ENCODE data around the gene STAMBPL1.

STAMBPL1 gene

GRCh38 chr10:88952647-88953111, 72.6 kb downstream of the STAMBPL1 start, which contains the start of gene ACTA2:
Gene ACTA2, minus strand, starts transcription at chr10:88952773. Its CDS starts 3,843 bp downstream, at chr10:88948930.
- no peak for DNase-seq (ENCODE audit: low read depth in 2 of 2)

GRCh38 chr10:88953662-88954061, 73.6 kb downstream of the STAMBPL1 start:
- no peak for DNase-seq (ENCODE audit: low read depth in 2 of 2)

GRCh38 chr10:88954458-88955083, 74.5 kb downstream of the STAMBPL1 start:
- no peak for DNase-seq (ENCODE audit: low read depth in 2 of 2)

- DNase-seq (ENCODE audit: low read depth in 2 of 2), result no peak
Measured at GRCh38 chr10:88957381-88957780, 77.3 kb downstream of the STAMBPL1 start.

GRCh38 chr10:88958721-88959120, 78.7 kb downstream of the STAMBPL1 start:
- no peak for DNase-seq (ENCODE audit: low read depth in 2 of 2)

GRCh38 chr10:88960802-88961201, 80.8 kb downstream of the STAMBPL1 start:
- no peak for DNase-seq (ENCODE audit: low read depth in 2 of 2)

- no peak for DNase-seq (ENCODE audit: low read depth in 2 of 2)
Measured at GRCh38 chr10:88961266-88961665, 81.2 kb downstream of the STAMBPL1 start.

GRCh38 chr10:88962336-88962735, 82.3 kb downstream of the STAMBPL1 start:
- DNase-seq (ENCODE audit: low read depth in 2 of 2), result no peak

- no peak for DNase-seq (ENCODE audit: low read depth in 2 of 2)
Measured at GRCh38 chr10:88963318-88963717, 83.3 kb downstream of the STAMBPL1 start.

GRCh38 chr10:88964360-88964759, 84.3 kb downstream of the STAMBPL1 start:
- DNase-seq (ENCODE audit: low read depth in 2 of 2), result no peak

GRCh38 chr10:88964869-88965415, 84.9 kb downstream of the STAMBPL1 start:
- DNase-seq (ENCODE audit: low read depth in 2 of 2), result no peak

GRCh38 chr10:88966797-88967196, 86.8 kb downstream of the STAMBPL1 start:
- no peak for DNase-seq (ENCODE audit: low read depth in 2 of 2)

- no peak for DNase-seq (ENCODE audit: low read depth in 2 of 2)
Measured at GRCh38 chr10:88968391-88968790, 88.3 kb downstream of the STAMBPL1 start.

- no peak for DNase-seq (ENCODE audit: low read depth in 2 of 2)
Measured at GRCh38 chr10:88971221-88972061, 91.4 kb downstream of the STAMBPL1 start.

All from stimulated activated CD4-positive, alpha-beta T cell treated with anti-CD3 and anti-CD28 coated beads, Interleukin-12 subunit alpha, Interleukin-12 subunit beta, amount 100 ng/mL, for 24 hours (primary cell).